ENCODE data around the gene CEMIP. TPM values are rescaled to one million over a fixed set of nuclear protein-coding genes. Genes with fewer than 3 reads are reported as not detected.

CEMIP gene
- polyA plus RNA-seq, 5 donors, result 13.7 to 31.0 (median 21.2) TPM

DNA sequence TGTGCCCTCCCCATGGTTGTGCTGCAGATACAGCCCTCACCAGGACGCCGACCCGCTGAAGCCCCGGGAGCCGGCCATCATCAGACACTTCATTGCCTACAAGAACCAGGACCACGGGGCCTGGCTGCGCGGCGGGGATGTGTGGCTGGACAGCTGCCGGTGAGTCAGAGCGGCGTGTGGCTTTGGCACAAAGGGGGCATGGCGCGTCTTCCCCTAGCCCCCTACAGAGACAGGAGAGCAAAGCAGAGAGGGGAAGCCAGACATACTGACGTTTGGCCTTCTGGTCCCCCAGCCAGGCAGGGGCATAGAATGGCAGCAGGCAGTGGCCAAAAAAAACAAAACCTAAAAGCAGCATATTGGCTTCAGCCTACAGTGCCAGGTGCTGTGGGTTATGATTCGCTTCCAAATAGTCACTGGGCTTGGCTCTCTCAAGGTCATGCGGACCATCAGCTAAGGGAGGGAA lies 146.5 kb downstream of the CEMIP start:
- DNase-seq, result no peak

- DNase-seq, result no peak
Observed at GRCh38 chr15:80926126-80926525, 147.0 kb downstream of the CEMIP start.

GRCh38 chr15:80929225-80929624 lies 150.1 kb downstream of the CEMIP start:
- DNase-seq, result no peak

DNA sequence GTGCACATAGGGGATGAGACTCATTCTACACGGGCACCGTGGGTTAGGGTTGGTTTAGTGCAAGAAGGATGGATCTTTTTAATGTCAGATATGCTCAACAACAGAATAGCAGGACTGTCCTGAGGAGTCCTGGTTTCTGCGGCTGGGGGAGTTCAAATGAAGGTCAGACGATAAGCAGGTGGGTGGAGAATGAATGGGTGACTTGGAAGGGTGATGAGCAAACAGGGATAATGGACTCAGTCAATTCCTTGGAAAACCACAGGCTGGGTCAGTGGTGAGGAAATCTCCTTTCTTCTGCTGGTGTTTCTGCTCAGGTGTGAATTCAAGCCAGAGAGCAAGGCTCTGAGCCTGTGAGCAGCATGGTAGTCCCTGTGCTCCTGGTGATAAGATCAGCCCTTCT lies 150.5 kb downstream of the CEMIP start:
- no peak for DNase-seq

DNA sequence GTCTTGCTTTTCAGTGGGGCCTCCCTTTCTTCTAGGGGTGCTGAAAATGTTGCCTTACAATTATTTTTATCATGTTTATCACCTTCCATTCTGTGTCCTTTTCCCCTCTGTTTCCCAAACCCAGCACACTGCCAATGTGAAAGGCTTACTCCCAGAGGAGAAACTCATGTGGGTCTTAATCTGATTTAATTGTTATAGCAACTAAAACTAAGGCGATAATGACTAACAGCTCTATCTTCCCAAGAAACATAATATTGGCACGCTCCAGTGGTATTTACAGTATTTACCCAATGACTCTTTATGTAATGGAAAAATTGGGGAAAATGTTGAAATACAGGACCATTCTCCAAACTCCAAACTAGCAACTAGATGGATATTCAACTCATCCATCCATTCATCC lies 152.0 kb downstream of the CEMIP start:
- DNase-seq, result no peak

- no peak for DNase-seq
Observed at GRCh38 chr15:80931721-80932512, 152.7 kb downstream of the CEMIP start.

DNA sequence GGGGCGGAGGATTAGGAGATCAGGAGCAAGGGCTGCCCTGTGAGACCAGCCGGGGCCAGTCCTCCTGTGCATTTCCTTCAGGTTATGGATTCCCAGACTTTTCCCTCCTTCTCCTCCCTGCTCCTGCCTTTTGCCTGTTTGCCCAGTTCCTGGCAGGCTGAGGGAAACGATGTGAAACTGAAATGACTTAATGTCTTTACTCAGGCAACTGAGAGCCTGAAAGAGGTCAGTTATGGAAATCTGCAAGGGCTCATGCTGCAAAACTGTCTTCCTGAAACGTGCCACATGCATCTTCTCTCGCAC lies 153.3 kb downstream of the CEMIP start:
- peak; percentile 2 to 7 for DNase-seq

- DNase-seq, result peak; percentile 8 to 12
Observed at GRCh38 chr15:80932989-80933388, 153.8 kb downstream of the CEMIP start.

- DNase-seq, result peak; percentile 8 to 16
Observed at GRCh38 chr15:80934761-80935221, 155.6 kb downstream of the CEMIP start.

DNA sequence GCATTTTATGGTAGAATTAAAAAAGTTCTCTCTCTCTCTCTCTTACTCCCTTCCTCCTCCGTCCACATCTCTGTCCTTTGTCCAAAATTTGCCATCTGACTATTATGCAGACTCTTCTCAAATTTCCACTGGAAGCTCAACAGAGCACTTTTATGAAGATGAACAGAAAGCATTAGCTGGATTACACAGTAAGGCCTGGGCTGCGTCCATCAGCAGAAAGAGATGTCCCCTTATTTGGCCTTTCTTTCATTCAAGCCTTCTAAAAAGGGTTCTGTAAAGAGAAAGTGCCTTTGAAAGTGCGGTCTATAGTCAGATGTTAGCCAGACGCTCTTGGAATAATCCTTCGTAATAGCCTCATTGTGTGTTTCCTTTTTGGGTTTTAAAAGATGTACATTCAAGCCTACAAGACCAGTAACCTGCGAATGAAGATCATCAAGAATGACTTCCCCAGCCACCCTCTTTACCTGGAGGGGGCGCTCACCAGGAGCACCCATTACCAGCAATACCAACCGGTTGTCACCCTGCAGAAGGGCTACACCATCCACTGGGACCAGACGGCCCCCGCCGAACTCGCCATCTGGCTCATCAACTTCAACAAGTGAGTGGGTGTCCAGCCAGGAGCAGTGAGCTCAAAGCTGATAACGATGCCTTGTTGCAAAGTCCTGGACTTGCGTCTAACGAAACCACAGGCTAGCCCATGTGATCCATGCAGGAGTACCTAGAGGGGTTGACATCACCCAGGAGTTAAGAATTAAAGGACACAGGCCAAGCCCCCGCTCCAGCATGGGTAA lies 157.3 kb downstream of the CEMIP start:
- no peak for DNase-seq

- no peak for DNase-seq
Observed at GRCh38 chr15:80937718-80938117, 158.5 kb downstream of the CEMIP start.

DNA sequence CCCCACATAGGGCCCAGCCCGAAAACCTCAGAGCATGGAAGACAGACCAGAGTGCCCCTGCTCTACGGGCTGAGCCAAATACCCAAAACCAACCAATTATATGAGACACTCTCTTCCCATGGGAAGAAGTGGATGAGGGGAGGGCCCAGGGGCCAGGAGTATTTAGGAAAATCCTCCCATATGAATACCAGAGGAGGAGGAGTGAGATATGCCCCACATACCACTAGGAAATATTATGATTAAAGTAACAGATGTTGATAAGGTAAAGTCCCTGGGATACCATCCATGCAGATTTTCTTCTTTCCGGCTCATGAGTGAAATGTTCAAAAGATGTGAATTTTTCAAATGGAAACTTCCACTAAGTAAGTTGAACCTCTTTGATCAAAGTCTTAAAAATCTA lies 160.0 kb downstream of the CEMIP start:
- no peak for DNase-seq

DNA sequence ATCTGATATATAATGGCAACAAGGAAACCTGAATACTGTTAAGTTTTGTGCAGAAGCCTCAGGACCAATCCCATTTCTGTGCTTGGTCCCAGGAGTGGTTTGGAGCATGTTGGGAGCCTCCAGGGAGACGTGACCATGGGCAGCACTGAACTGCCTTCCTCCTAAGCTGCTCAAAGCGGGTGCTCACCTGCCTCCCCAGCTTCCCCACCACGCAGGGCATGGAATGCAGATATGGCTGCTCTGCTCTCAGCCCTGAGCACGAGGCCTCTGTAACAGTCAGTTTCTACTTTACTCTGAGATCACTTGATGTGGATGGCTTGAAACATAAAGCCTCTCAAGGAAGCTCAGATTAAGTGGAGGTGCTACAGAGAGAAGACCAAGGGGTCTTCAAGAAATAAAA lies 161.2 kb downstream of the CEMIP start:
- DNase-seq, result no peak

GRCh38 chr15:80940851-80941250 lies 161.7 kb downstream of the CEMIP start:
- DNase-seq, result no peak

GRCh38 chr15:80942266-80942665 lies 163.1 kb downstream of the CEMIP start:
- DNase-seq, result no peak

GRCh38 chr15:80942746-80943565 lies 163.8 kb downstream of the CEMIP start:
- DNase-seq, result no peak

DNA sequence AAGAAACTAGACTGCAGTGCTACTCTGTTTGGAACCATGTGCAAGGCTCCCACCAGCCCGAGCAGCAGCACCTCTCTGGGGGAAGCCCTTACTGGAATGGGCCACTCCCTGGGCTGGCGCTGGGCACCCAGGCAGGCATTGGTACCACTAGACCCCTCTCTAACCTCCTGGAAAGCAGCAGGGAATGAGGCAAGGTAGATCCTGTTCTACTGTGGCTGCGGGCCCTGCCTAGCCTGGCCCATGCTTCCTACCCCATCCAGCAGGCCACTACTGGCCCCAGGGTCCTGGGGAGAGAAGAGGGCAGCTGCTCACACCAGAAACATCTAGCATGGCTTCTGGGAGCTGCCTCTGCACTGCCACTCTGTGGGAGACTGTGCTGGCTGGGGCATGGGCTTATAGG lies 165.6 kb downstream of the CEMIP start:
- DNase-seq, result no peak

GRCh38 chr15:80945605-80946004 lies 166.4 kb downstream of the CEMIP start:
- DNase-seq, result no peak

DNA sequence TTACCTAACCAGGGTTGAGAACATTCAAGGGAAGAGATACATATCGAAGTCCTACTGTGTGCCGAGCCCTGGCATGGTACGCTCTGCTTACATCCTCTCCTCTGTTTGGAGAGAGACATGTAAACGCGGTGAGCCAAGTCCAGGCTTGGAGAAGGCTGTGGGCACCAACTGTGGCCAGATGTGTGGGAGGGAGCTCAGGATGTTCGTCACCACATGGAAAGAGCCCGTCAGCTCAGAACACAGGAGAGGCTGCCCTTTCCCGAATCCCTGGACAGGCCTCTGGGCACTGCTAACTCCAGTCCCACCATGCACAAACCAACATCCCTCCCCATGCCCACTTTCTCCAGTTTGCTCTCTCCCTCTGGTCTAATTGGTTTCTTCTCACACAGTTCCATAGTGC lies 167.4 kb downstream of the CEMIP start:
- no peak for DNase-seq

GRCh38 chr15:80948651-80949292 lies 169.6 kb downstream of the CEMIP start:
- no peak for DNase-seq

GRCh38 chr15:80949756-80950155 lies 170.6 kb downstream of the CEMIP start:
- DNase-seq, result no peak

Measured in right lung (tissue), 5 donors.